Activated CD8-positive, alpha-beta T cell treated with anti-CD3 and anti-CD28 coated beads for 36 hours (primary cell): ENCODE data around the gene CEACAM1. TPM values are rescaled to one million over a fixed set of nuclear protein-coding genes. Genes with fewer than 3 reads are reported as not detected.
"Not testable (repeated sequence)": the region's sequence is repeated elsewhere in the genome, so short reads cannot be mapped to it uniquely, and the experiment has no call there.

Source experiments
- ATAC-seq: fragments of 200-7000 bp; cut with Tn5 transposase; one replicate; pipeline ENCODE4 v1.10.0; 2021; ENCODE audit warnings: mild to moderate bottlenecking, moderate library complexity
- CTCF ChIA-PET: fragments of 350-600 bp; sonication (Branson Sonifier 250); formaldehyde crosslinking; loops from one replicate; lab custom pipeline; 2021; ENCODE audit warnings: antibody characterized with exemption; lab: Charles Lee
- POLR2A ChIA-PET: fragments of 350-600 bp; sonication (Branson Sonifier 250); formaldehyde crosslinking; loops from one replicate; lab custom pipeline; 2021; ENCODE audit warnings: antibody characterized with exemption; lab: Charles Lee
- DNase-seq: peaks from one replicate; pipeline ENCODE4 v3.0.0-alpha.2; 2020
- H3K27ac Mint-ChIP-seq: one replicate; pipeline ENCODE4 v1.8.0; 2021; ENCODE audit warnings: mild to moderate bottlenecking, mixed read lengths
- H3K27me3 Mint-ChIP-seq: one replicate; pipeline ENCODE4 v1.8.0; 2021; ENCODE audit warnings: mixed read lengths
- H3K36me3 Mint-ChIP-seq: one replicate; pipeline ENCODE4 v1.8.0; 2021; ENCODE audit warnings: low read depth, mixed read lengths
- H3K4me1 Mint-ChIP-seq: one replicate; pipeline ENCODE4 v1.8.0; 2021; ENCODE audit warnings: low read depth, mixed read lengths
- H3K4me3 Mint-ChIP-seq: one replicate; pipeline ENCODE4 v1.8.0; 2021; ENCODE audit warnings: mild to moderate bottlenecking, moderate library complexity, mixed read lengths
- H3K9me3 Mint-ChIP-seq: one replicate; pipeline ENCODE4 v1.8.0; 2021; ENCODE audit warnings: mixed read lengths
- intact Hi-C: fragments of 100-400 bp; cut with micrococcal nuclease; formaldehyde crosslinking; loops from one replicate; pipeline ENCODE4 v1.10.0; 2022
- total RNA-seq, 2 experiments: library from RNA; stranded (reverse); gene quantifications; one replicate each; pipeline ENCODE4 v1.2.3, GENCODE V29; 2021
- TF ChIP-seq, protein P1 (sequence below): fragments of 200-600 bp; IDR thresholded peaks from one replicate; pipeline ENCODE4 v1.8.0; 2022; ENCODE audit warnings: antibody characterized with exemption, mild to moderate bottlenecking

Gene CEACAM1
- total RNA-seq, 2 experiments from 2014 or later, result 5.2 to 5.3 TPM

DNA sequence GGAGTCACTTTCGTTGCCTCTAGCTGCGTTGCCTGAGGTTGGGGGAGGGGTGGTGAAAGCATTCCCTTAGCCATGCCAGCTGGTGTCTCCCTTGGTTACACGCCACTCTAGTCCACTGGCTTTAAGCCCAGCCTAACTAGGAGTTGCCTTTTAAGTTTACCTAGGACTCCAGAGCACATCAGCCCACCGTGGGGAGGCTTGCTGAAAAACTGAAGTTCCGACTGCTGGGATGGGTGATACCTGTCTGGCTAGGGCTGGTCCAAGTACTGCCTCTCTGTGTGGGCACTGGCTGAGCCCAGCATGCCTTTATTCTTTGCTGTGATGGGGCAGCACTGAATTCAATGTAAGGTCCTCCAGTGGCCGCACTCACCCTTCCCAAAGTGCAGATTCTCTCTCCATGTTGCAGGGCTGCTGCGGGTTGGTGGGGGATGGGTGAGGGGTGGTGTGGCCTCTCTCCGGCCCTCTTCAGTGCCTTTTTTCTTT is 11.8 kb upstream of the CEACAM1 start:
- Mint-ChIP-seq H3K4me3 (no peak overlapping the region), H3K36me3 (no peaks in the 10 kb centered on the region), H3K4me1 (no peaks in the 10 kb centered on the region), H3K27me3 (peaks cover 3% of the 10 kb centered on the region), H3K9me3 (no peaks in the 10 kb centered on the region), H3K27ac (no peak overlapping the region)
- ChIA-PET POLR2A (no interaction called here), CTCF (interaction anchor here (1.1 kb wide), 1 partner anchor 10 kb away, joined by 4 read pairs; no protein-coding TSS in a partner anchor)
- TF ChIP-seq, protein P1, sequence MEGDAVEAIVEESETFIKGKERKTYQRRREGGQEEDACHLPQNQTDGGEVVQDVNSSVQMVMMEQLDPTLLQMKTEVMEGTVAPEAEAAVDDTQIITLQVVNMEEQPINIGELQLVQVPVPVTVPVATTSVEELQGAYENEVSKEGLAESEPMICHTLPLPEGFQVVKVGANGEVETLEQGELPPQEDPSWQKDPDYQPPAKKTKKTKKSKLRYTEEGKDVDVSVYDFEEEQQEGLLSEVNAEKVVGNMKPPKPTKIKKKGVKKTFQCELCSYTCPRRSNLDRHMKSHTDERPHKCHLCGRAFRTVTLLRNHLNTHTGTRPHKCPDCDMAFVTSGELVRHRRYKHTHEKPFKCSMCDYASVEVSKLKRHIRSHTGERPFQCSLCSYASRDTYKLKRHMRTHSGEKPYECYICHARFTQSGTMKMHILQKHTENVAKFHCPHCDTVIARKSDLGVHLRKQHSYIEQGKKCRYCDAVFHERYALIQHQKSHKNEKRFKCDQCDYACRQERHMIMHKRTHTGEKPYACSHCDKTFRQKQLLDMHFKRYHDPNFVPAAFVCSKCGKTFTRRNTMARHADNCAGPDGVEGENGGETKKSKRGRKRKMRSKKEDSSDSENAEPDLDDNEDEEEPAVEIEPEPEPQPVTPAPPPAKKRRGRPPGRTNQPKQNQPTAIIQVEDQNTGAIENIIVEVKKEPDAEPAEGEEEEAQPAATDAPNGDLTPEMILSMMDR, result no peak
- ATAC-seq (no peak), DNase-seq (no peak)
- intact Hi-C loops, result no loop called here

DNA sequence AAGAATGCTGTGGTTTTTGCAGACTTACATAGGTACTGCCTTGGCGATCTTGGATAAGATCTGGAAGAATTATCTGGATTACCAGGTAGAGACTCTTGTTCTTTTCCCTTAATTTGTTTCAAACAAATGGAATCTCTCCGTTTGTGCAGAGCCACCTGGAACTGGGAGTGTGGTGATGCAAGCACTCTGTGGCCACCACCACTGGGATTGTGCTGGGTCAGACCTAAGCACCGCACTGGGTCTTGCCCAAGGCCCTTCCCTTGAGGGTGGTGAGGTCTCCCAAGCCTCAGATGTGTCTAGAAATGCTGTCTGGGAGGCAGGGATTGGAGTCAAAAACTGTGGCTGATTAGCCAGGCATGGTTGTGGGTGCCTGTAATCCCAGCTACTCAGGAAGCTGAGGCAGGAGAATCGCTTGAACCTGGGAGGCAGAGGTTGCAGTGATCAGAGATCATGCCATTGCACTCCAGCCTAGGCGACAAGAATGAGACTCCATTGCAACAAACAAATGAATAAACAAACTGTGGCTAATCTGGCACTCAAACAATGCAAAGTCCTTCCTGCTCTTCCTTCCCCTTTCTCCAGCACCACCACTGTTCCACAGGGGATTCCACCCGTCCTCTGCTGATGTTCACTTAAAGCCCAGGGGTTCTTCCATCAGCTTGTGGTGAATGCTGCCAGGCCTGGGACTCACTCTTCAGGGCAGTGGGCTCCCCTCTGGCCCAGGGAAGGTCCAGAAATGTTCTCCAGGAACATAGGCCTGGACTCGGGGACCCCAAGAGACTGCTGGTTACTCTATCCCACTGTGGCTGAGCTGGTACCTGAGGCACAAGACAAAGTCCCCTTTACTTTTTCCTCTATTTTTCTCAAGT is 10.8 kb upstream of the CEACAM1 start:
- ATAC-seq (no peak), DNase-seq (no peak)
- ChIA-PET POLR2A (no interaction called here), CTCF (interaction anchor here (1.1 to 1.6 kb wide), 3 partner anchors 9 to 101 kb away, joined by 3 to 4 read pairs (median 3); no protein-coding TSS in a partner anchor)
- Mint-ChIP-seq H3K9me3 (no peaks in the 10 kb centered on the region), H3K36me3 (no peaks in the 10 kb centered on the region), H3K27ac (no peak overlapping the region), H3K4me3 (no peak overlapping the region), H3K4me1 (no peaks in the 10 kb centered on the region), H3K27me3 (peaks cover 3% of the 10 kb centered on the region)
- TF ChIP-seq, protein P1, result no peak
- intact Hi-C loops, result no loop called here

DNA sequence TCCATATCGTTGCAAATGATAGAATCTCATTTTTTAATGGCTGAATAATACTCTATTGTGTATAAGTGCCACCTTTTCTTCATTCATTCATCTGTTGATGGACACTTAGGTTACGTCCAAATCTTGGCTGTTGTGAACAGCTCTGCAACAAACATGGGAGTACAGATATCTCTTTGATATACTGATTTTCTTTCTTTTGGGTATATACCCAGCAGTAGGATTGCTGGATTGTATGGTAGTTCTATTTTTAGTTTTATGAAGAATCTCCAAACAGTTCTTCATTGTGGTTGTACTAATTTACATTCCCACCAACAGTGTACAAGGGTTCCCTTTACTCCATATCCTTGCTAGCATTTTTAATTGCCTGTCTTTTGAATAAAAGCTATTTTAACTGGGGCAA is 7.0 kb upstream of the CEACAM1 start:
- H3K27me3 Mint-ChIP-seq, H3K27ac Mint-ChIP-seq, H3K9me3 Mint-ChIP-seq, intact Hi-C loops, H3K36me3 Mint-ChIP-seq, H3K4me3 Mint-ChIP-seq, ATAC-seq, POLR2A ChIA-PET, H3K4me1 Mint-ChIP-seq, DNase-seq: not testable (repeated sequence)
- CTCF ChIA-PET, result interaction anchor here (0.8 to 1.4 kb wide), 3 partner anchors 84 to 97 kb away, joined by 3 to 7 read pairs (median 5); no protein-coding TSS in a partner anchor

DNA sequence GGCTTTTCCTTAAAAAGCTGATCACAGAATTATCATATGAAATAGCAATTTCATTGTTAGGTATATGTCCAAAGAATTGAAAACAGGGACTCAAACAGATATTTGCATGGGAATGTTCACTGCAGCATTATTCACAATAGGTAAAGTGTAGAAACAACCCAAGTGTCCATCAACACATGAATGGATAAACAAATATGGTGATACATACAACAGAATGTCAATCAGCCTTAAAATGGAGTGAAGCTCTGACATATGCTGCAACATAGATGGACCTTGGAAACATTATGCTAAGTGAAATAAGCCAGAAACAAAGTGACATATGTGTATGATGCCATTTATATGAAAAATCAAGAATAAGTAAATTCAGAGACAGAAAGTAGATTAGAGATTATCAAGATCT is 6.1 kb upstream of the CEACAM1 start:
- Mint-ChIP-seq H3K36me3 (no peaks in the 10 kb centered on the region), H3K9me3 (no peaks in the 10 kb centered on the region), H3K27ac (no peak overlapping the region), H3K4me1 (peaks cover under 1% of the 10 kb centered on the region), H3K27me3 (peaks cover 3% of the 10 kb centered on the region), H3K4me3 (no peak overlapping the region)
- ChIA-PET POLR2A (interaction anchor here (0.6 kb wide), 1 partner anchor 335 kb away, joined by 3 read pairs; no protein-coding TSS in a partner anchor), CTCF (no interaction called here)
- TF ChIP-seq, protein P1, result no peak
- ATAC-seq (no peak), DNase-seq (no peak)
- intact Hi-C loops, result no loop called here

DNA sequence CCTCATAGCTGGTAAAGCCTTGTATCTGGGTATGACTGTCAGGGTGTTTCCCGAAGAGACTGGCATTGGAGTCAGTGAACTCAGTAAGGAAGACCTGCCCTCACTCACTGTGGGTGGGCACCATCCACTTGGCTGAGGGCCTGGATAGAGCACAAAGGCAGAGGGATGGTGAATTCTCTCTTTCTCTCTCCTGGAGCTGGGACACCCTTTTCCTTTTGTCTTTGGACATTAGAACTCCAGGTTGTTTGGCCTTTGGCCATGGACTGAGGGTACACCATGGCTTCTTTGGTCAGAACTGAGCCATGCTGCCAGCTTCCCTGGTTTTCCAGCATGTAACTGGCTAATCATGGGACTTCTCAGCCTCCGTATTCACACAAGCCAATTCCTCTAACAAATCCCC is 4.6 kb upstream of the CEACAM1 start:
- Mint-ChIP-seq H3K4me1 (peaks cover 16% of the 10 kb centered on the region), H3K27ac (no peak overlapping the region), H3K9me3 (no peaks in the 10 kb centered on the region), H3K36me3 (no peaks in the 10 kb centered on the region), H3K4me3 (no peak overlapping the region), H3K27me3 (no peaks in the 10 kb centered on the region)
- CTCF ChIA-PET, result interaction anchor here (1.9 kb wide), 1 partner anchor 93 kb away, joined by 5 read pairs; no protein-coding TSS in a partner anchor
- DNase-seq (no peak), ATAC-seq (no peak)
- POLR2A ChIA-PET, result no interaction called here
- intact Hi-C loops, result no loop called here
- TF ChIP-seq, protein P1, result no peak
